ENCODE data around the gene L3MBTL3. TPM values are rescaled to one million over a fixed set of nuclear protein-coding genes. Genes with fewer than 3 reads are reported as not detected.

L3MBTL3 gene
- total RNA-seq, 1 experiment from 2014 or later: 13.7 TPM

DNA sequence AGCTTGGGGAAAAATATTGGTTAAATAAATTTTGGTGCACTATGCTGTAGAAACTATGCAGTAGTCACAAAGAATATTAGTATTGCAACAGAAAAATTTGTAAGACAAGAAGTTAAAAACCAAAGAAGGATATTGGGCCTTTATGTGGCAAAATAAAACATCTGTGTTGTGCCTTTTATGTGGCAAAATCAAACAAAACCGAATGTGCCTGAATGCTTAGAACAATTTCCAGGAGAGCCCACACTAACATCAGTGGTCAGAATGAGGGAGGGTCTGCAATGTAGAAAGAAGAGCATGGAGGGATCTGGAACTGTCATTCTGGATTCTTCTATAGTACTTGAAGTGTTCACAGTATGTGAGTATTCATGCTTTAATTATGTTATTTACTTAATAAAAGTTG is 75.2 kb downstream of the L3MBTL3 start (continued):
- TF ChIP-seq, protein P1, sequence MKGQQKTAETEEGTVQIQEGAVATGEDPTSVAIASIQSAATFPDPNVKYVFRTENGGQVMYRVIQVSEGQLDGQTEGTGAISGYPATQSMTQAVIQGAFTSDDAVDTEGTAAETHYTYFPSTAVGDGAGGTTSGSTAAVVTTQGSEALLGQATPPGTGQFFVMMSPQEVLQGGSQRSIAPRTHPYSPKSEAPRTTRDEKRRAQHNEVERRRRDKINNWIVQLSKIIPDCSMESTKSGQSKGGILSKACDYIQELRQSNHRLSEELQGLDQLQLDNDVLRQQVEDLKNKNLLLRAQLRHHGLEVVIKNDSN (CRISPR knock-in tag; IDR thresholded peaks at IDR 0.05): no peak
- TF ChIP-seq RELA (CRISPR knock-in tag; IDR thresholded peaks at IDR 0.05; ENCODE audit: borderline replicate concordance): no peak
- no peak for TF ChIP-seq ZNF281 (CRISPR knock-in tag; IDR thresholded peaks at IDR 0.05)
- TF ChIP-seq TCF7 (CRISPR knock-in tag; IDR thresholded peaks at IDR 0.05; ENCODE audit: low read depth): no peak
- TF ChIP-seq, protein P2, sequence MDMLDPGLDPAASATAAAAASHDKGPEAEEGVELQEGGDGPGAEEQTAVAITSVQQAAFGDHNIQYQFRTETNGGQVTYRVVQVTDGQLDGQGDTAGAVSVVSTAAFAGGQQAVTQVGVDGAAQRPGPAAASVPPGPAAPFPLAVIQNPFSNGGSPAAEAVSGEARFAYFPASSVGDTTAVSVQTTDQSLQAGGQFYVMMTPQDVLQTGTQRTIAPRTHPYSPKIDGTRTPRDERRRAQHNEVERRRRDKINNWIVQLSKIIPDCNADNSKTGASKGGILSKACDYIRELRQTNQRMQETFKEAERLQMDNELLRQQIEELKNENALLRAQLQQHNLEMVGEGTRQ (CRISPR knock-in tag; IDR thresholded peaks at IDR 0.05): no peak
- TF ChIP-seq SOX15 (CRISPR knock-in tag; IDR thresholded peaks at IDR 0.05): no peak
- TF ChIP-seq ARID4B (CRISPR knock-in tag; IDR thresholded peaks at IDR 0.05; ENCODE audit: borderline replicate concordance): no peak
- no peak for TF ChIP-seq KAT7 (CRISPR knock-in tag; IDR thresholded peaks at IDR 0.05; ENCODE audit: borderline replicate concordance)
- no peak for TF ChIP-seq ZNF138 (CRISPR knock-in tag; conservative IDR thresholded peaks at IDR 0.05)

GRCh38 chr6:130098317-130098716 is 79.9 kb downstream of the L3MBTL3 start:
- H3K27me3 Mint-ChIP-seq (ENCODE audit: low read depth): no peaks in the 10 kb centered on the region
- TF ChIP-seq FOXP1 (CRISPR knock-in tag; IDR thresholded peaks at IDR 0.05; ENCODE audit: borderline replicate concordance) (no peak), TEAD1 (CRISPR knock-in tag; IDR thresholded peaks at IDR 0.05) (no peak), NFYB (CRISPR knock-in tag; conservative IDR thresholded peaks at IDR 0.05; ENCODE audit: low read depth) (no peak)
- TF ChIP-seq, protein P3, sequence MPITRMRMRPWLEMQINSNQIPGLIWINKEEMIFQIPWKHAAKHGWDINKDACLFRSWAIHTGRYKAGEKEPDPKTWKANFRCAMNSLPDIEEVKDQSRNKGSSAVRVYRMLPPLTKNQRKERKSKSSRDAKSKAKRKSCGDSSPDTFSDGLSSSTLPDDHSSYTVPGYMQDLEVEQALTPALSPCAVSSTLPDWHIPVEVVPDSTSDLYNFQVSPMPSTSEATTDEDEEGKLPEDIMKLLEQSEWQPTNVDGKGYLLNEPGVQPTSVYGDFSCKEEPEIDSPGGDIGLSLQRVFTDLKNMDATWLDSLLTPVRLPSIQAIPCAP (CRISPR knock-in tag; IDR thresholded peaks at IDR 0.05): no peak
- ChIA-PET CTCF (interaction anchor here (0.6 to 0.8 kb wide), 2 partner anchors 51 to 582 kb away, joined by 3 to 4 read pairs; no protein-coding TSS in a partner anchor), POLR2A (no interaction called here)
- no peak overlapping the region for H3K4me3 Mint-ChIP-seq
- ATAC-seq (no peak), DNase-seq (ENCODE audit: low spot score) (no peak)
- peaks cover 7% of the 10 kb centered on the region for H3K36me3 Mint-ChIP-seq
- peaks cover 4% of the 10 kb centered on the region; the same call in 1 of the 2 replicates for H3K9me3 Mint-ChIP-seq
- 0 out of 2 replicates have a peak overlapping the region, but pooled peaks have one; percentile 8 for H3K27ac Mint-ChIP-seq
- no peaks in the 10 kb centered on the region for H3K4me1 Mint-ChIP-seq

DNA sequence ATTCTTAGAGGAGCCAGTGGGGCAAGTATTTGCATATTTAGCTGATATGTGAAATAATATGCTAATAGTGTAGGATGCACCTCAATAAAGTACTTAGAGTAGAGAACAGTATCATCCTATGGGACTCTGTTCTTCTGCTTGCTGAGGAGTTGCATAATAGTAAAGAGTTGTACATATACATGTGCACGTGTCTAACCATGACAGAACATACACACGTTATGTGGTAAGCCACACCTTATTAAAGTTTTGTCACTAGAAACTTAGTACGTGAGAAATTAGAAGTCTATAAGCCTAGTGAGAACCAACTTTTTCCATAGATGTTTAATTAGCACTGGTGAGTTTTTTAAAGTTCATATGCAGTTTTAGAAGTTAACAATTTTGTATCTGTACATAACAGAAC is 80.7 kb downstream of the L3MBTL3 start:
- Mint-ChIP-seq H3K4me1 (no peaks in the 10 kb centered on the region), H3K36me3 (peaks cover 7% of the 10 kb centered on the region), H3K4me3 (no peak overlapping the region), H3K27me3 (ENCODE audit: low read depth) (no peaks in the 10 kb centered on the region), H3K27ac (no peak overlapping the region), H3K9me3 (peaks cover 4% of the 10 kb centered on the region; the same call in 1 of the 2 replicates)
- CTCF ChIA-PET: no interaction called here
- POLR2A ChIA-PET: no interaction called here
- DNase-seq (ENCODE audit: low spot score): no peak
- no peak for ATAC-seq
- TF ChIP-seq JAZF1 (CRISPR knock-in tag; IDR thresholded peaks at IDR 0.05) (no peak), RELA (CRISPR knock-in tag; IDR thresholded peaks at IDR 0.05; ENCODE audit: borderline replicate concordance) (no peak), MYBL2 (CRISPR knock-in tag; IDR thresholded peaks at IDR 0.05) (no peak), ATF2 (CRISPR knock-in tag; IDR thresholded peaks at IDR 0.05; ENCODE audit: borderline replicate concordance, low read depth) (no peak), TEAD1 (CRISPR knock-in tag; IDR thresholded peaks at IDR 0.05) (no peak), ATF6 (CRISPR knock-in tag; IDR thresholded peaks at IDR 0.05) (no peak), CREM (CRISPR knock-in tag; IDR thresholded peaks at IDR 0.05) (no peak), EMX1 (CRISPR knock-in tag; IDR thresholded peaks at IDR 0.05) (no peak)
- TF ChIP-seq, protein P1 (CRISPR knock-in tag; IDR thresholded peaks at IDR 0.05): no peak
